ENCODE data around the gene BROX.
"Not testable (repeated sequence)": the region's sequence is repeated elsewhere in the genome, so short reads cannot be mapped to it uniquely, and the experiment has no call there.

Gene BROX

GRCh38 chr1:222732216-222733159 lies 20.1 kb downstream of the BROX start:
- DNase-seq = no peak

- DNase-seq = no peak
Observed at GRCh38 chr1:222734740-222735139, 22.4 kb downstream of the BROX start.

- DNase-seq = no peak
Observed at GRCh38 chr1:222736470-222736869, 24.1 kb downstream of the BROX start.

DNA sequence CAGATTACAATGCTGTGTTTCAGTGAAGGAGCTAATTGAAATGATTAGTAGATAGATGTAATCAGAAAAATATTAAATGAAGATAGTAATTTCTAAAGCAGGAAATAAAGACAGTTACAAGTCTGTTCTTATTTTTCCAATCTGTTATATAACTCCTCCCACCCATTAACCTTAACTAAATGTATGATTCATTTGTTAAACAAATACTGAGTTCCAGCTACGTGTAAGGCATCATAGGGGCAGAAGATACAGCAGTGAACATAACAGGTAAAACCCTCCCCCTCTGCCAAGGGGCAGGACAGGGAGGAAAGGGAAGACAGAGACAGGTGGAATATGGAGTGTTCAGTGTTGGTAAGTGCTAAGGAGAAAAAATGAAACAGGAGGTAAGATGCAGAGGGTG lies 24.6 kb downstream of the BROX start, which contains the start of gene FAM177B:
Gene FAM177B, plus strand, starts transcription at position 231 of the 400 bp plus-strand sequence. CDS start 9,344 bp downstream, outside the sequence.
- no peak for DNase-seq

GRCh38 chr1:222739465-222739864 lies 27.1 kb downstream of the BROX start:
- no peak for DNase-seq

- DNase-seq = no peak
Observed at GRCh38 chr1:222739929-222740328, 27.6 kb downstream of the BROX start.

GRCh38 chr1:222741630-222742457 lies 29.5 kb downstream of the BROX start:
- not testable (repeated sequence) for DNase-seq

DNA sequence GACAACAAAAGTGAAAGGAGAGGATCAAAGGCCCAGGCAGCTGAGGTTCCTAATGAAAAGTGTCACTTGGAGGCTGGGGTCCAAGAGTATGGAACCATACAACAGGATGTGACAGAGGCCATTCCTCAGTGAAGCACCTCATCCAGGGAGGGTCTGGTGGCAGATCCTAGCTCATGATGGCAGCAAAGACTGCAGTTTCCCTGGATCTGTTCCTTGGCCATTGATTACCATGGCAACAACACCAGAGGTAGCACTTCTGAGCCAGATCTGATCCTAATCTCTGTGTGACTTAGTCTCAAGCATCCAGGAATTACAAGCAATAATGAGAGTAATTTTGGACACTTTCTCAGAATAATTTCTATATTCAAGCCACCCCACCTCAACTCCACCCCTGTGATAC lies 37.6 kb downstream of the BROX start:
- no peak for DNase-seq

DNA sequence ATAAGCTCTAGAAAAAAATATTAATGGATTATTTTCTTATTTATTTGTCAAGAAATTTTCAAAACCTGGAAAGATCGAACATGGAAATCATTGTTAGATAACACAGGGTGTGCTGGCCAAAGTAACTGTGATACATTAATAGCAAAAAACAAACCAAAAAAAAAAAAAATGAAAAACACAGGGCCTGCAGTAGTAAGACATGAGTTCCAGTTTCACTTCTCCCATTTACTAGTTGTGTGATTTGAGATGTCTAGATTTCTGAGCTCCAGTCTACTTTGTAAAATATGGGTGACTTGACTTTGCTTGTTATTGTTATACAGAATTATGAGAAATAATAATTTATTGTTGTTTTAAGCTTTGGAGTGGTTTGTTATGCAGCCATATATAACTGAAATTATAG lies 38.3 kb downstream of the BROX start:
- no peak for DNase-seq

- no peak for DNase-seq
Observed at GRCh38 chr1:222751255-222751654, 38.9 kb downstream of the BROX start.

GRCh38 chr1:222754366-222755139 lies 42.2 kb downstream of the BROX start:
- peak; percentile 60 for DNase-seq

DNA sequence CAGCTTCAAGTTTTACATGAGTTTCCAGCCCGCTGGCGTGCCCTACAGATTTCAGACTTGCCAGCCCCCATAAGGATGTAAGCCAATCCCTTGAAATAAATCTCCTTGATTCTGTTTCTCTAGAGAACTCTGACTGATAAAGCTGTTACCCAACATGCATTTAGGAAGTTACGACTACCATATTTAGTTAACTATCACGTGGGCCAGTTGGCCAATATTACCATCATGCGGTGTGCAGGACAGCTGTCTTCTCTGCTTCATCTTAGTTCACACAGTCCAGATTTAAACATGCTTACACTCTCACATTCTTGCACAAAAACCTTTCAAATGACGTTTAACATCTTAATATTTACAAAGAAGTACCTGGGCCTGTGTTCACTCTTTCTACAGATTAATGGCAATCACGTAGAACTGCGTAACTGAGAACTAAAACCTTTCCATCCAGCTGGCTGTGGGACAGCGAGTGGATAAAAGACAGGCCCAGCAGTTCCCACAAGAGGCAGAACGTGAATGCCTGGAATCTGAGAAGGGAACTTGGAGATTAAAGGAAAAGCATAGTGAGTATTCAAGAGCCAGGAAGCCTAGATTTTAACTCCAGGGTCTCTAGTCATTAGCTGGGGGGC lies 45.4 kb downstream of the BROX start:
- no peak for DNase-seq

- no peak for DNase-seq
Observed at GRCh38 chr1:222759451-222760035, 47.2 kb downstream of the BROX start.

- DNase-seq = no peak
Observed at GRCh38 chr1:222761083-222761482, 48.7 kb downstream of the BROX start.

GRCh38 chr1:222762178-222762577 lies 49.8 kb downstream of the BROX start:
- DNase-seq = not testable (repeated sequence)

DNA sequence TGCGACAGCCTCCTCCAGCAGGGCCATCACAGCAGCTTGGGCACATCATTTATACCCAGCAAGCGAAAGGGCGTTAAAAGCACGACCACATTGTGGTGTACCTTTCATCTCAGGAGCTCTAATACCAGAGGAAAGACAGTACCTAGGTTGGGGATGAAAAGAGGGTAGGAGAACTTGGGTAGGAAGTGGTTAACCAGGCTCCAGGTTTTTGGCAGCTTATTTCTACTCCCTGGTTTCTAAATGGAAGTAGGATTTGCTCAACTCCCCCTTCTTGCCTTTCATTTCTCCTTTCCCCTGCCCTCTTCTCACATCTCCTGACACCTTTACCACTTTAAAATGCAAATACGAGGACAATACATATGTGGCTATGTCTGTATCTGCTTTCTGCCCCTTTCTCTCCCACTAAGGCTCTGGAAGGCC lies 54.8 kb downstream of the BROX start:
- no peak for DNase-seq

DNA sequence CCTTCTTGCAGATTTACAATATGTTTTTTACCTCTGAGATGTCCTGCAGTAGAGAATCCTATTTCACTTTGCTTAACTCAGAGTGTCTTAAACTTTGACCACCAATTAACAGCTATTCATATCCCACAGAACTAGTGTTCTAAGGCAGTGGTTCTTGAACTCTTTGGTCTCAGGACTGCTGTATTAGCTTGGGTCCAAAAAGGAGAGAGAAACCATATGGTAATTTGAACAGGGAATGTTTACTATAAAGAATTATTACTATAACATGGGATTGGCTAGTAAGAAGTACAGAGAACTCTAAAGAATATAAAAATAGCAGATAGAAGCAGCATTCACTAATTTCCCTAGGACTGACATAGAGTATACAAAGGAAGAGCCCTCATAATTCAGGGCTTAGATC lies 56.2 kb downstream of the BROX start:
- DNase-seq = no peak

GRCh38 chr1:222769181-222769580 lies 56.8 kb downstream of the BROX start:
- DNase-seq = peak; percentile 65

- no peak for DNase-seq
Observed at GRCh38 chr1:222769971-222770620, 57.7 kb downstream of the BROX start.

DNA sequence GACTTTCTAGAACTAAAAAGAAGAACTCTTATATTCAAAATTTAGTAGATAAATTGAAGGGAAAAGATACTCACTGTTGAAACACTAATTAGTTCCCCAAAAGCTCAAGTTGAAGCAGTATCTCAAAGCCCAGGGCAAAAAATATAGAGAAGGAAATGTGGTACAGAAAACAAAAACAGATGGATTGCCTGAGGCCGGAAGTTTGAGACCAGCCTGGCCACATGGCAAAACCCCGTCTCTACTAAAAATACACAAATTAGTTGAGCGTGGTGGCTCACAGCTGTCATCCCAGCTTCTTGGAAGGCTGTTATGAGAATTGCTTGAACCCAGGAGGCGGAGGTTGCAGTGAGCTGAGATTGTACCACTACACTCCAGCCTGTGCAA lies 60.6 kb downstream of the BROX start:
- peak; percentile 83 for DNase-seq

DNA sequence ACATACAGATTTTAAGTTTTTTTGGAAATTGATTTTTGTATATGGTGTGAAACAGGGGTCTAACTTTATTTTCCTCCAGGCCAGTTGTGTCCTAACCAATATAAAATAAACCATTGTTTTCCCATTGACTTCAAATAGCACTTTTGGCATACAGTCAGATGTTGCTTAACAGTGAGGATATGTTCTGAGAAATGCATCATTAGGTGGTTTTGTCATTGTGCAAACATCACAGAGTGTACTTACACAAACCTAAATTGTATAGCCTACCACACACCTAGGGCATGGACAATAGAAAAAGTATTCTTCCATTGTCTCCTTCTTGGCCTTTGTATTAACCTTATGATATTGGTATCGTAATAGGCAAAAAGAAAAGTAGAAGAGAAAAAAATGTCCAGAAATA lies 65.1 kb downstream of the BROX start:
- DNase-seq = peak; percentile 13
